ENCODE data around the gene SUFU.

The SUFU gene

GRCh38 chr10:102599565-102600327 is 96.0 kb downstream of the SUFU start:
- H3K4me3 ChIP-seq (ENCODE audit: low read depth, low read length) = no peak overlapping the region
- TF ChIP-seq, protein P1, sequence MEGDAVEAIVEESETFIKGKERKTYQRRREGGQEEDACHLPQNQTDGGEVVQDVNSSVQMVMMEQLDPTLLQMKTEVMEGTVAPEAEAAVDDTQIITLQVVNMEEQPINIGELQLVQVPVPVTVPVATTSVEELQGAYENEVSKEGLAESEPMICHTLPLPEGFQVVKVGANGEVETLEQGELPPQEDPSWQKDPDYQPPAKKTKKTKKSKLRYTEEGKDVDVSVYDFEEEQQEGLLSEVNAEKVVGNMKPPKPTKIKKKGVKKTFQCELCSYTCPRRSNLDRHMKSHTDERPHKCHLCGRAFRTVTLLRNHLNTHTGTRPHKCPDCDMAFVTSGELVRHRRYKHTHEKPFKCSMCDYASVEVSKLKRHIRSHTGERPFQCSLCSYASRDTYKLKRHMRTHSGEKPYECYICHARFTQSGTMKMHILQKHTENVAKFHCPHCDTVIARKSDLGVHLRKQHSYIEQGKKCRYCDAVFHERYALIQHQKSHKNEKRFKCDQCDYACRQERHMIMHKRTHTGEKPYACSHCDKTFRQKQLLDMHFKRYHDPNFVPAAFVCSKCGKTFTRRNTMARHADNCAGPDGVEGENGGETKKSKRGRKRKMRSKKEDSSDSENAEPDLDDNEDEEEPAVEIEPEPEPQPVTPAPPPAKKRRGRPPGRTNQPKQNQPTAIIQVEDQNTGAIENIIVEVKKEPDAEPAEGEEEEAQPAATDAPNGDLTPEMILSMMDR (IDR thresholded peaks at IDR 0.05; ENCODE audit: insufficient read depth, low read depth, low read length, missing control alignments) = no peak
- DNase-seq (ENCODE audit: low read depth) = no peak

GRCh38 chr10:102600816-102601215 is 97.0 kb downstream of the SUFU start:
- no peak overlapping the region for H3K4me3 ChIP-seq (ENCODE audit: low read depth, low read length)
- no peak for DNase-seq (ENCODE audit: low read depth)
- TF ChIP-seq, protein P1 (IDR thresholded peaks at IDR 0.05; ENCODE audit: insufficient read depth, low read depth, low read length, missing control alignments) = no peak

GRCh38 chr10:102601639-102602038 is 97.9 kb downstream of the SUFU start:
- DNase-seq (ENCODE audit: low read depth) = no peak
- TF ChIP-seq, protein P1 (IDR thresholded peaks at IDR 0.05; ENCODE audit: insufficient read depth, low read depth, low read length, missing control alignments) = no peak
- H3K4me3 ChIP-seq (ENCODE audit: low read depth, low read length) = no peak overlapping the region

DNA sequence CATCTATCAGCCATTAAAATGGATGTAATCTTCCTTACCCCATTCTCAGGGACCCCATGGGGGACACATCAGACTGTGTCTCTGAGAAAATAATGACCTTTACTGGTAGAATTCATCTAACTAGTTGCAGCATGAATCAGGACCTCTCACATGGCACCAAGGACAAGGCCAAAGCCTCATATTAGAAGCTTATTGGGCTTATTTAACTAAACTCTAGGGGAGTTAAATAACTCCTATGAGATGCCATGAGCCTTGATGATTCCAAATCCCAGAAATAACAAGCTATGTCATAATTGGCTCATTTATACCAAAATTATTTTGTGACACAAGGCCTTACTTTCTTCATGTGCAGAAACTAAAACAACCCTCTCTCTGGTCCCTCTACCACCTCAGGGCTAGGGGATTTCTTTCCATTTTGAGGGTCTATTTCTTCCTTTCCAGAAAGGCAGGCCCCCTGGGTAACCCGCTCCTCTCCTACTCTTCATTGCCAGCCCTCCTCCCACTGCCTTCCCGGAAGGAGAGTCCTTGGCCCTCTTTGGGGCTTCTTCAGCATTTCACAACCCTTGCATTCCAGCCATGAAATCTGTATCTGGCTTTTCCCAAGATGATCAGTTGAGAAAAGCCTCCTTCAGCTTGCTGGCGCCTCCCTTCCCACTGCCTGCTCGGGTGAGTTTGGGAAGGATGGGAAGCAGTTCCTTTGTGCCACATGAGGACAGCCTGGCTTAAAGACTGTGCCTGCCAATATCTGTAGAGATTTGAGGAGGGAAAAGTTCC is 98.7 kb downstream of the SUFU start:
- TF ChIP-seq, protein P1 (IDR thresholded peaks at IDR 0.05; ENCODE audit: insufficient read depth, low read depth, low read length, missing control alignments) = no peak
- H3K4me3 ChIP-seq (ENCODE audit: low read depth, low read length) = no peak overlapping the region
- DNase-seq (ENCODE audit: low read depth) = no peak

- no peak overlapping the region for H3K4me3 ChIP-seq (ENCODE audit: low read depth, low read length)
- DNase-seq (ENCODE audit: low read depth) = no peak
- TF ChIP-seq, protein P1 (IDR thresholded peaks at IDR 0.05; ENCODE audit: insufficient read depth, low read depth, low read length, missing control alignments) = no peak
Observed at GRCh38 chr10:102603946-102604345, 100.2 kb downstream of the SUFU start.

DNA sequence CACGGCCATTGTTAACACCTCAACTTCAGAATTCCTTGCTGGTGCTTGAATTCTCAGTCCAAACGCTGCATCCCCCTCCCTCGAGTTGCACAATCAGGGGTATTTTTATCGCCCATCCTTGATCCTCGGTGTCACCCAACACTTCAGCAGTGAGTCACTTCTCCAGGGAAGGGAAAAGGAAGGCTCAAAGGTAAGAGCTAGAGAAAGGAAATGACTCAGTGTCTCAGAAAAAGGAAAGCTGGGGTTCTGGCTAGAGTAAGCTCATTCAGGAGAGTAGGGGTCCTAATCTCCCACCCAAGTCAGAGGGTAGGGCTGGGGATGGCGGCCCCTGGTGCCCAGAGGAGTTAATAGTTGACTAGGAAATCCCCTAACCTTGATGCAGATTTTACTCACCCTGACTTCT is 100.7 kb downstream of the SUFU start:
- no peak for DNase-seq (ENCODE audit: low read depth)
- no peak overlapping the region for H3K4me3 ChIP-seq (ENCODE audit: low read depth, low read length)
- TF ChIP-seq, protein P1 (IDR thresholded peaks at IDR 0.05; ENCODE audit: insufficient read depth, low read depth, low read length, missing control alignments) = no peak
